Measurements from ENCODE around the gene C16orf74. TPM values are rescaled to one million over a fixed set of nuclear protein-coding genes. Genes with fewer than 3 reads are reported as not detected.

C16orf74 gene
- total RNA-seq, 1 donor from 2014 or later: 0.66 TPM

DNA sequence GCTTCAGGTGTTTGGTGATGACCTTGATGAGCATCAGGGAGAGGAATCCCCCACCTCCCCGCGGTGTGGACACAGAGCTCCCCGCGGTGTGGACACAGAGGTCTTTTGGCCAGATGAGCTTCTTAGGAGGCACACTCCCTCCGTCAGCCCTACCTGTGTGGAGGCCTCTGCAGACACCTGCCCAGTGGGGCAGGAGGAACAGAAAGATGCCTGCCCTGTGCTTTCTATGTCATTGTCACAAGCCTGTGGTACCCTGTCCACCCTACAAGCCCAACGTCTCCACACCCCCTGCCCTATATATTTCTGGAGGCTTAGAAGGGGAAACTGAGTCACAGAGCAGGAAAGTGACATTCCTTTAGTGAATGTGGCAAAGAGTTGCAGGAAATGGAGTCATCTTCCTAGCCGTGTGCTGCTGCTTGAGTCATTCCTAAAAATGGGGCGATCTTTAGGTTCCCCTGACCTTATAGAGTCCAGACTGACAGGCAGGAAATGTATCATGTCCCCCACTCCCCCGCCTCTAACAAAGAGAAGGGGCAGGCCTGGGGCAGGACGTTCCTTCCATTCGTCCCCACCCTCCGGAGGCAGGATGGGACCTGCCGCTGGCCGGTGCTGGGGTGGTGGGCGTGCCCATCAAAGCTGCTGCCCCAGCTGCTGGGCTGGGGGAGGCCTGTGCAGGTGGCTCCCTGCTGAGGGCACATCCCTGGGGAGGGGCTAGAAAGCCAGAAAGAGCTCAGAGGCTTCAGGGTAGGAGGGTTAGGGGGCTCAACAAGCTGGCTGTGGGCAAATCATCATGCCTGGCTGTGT, 1.0 kb upstream of the C16orf74 start:
- intact Hi-C loops (cut with micrococcal nuclease): no loop called here

DNA sequence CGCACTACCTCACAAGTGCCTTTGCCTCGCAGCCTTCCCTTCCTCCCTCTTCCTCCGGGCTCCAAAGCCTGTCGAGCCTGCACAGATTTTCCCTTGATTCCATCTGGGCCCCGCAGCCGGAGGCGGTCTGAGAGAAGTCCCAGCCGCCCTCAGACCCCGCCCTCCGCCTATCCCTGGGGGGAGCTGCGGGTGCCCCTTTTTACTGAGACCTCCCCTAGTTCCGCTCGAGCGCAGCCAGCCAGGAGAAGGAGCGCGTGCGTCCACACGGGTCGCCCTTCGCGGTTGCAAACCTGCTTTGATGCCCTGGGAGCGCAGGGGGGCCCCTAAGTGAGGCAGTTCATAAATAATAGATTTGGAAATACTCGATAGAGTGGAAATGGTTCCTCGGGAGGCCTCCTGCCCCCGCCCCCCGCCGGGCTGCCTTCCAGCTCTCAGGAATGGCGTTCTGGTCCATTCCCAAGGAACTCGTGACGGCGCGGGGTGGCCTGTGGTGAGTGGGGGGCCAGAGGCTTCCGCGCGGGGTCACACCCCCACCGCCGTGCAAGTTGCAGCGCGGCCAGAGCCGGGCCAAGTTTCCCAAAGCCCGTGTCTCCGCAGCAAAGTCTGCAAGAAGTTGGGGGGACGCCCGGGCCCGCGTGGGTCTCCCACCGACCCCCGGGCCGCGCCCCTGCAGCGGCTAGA, 610 bp downstream of the C16orf74 start:
- intact Hi-C loops (cut with micrococcal nuclease): no loop called here

DNA sequence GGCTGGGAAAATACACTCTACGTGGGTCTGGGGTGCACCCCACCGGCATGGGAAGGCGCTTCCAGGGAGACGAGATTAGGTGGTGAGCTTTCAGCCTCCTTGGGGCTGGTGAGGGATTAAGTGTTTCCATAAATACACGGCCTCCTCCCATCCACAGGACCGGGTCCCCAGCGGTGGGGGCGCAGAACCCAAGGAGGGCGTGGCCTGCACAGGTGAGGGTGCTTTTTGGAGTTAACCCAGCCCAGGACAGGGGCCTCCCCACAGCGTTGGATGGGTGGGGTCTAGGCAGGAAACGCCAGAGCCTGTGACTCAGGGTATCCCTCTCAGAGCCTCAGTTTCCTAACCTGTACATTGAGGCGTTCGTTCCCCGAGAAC, 1.1 kb downstream of the C16orf74 start:
- intact Hi-C loops (cut with micrococcal nuclease): no loop called here

DNA sequence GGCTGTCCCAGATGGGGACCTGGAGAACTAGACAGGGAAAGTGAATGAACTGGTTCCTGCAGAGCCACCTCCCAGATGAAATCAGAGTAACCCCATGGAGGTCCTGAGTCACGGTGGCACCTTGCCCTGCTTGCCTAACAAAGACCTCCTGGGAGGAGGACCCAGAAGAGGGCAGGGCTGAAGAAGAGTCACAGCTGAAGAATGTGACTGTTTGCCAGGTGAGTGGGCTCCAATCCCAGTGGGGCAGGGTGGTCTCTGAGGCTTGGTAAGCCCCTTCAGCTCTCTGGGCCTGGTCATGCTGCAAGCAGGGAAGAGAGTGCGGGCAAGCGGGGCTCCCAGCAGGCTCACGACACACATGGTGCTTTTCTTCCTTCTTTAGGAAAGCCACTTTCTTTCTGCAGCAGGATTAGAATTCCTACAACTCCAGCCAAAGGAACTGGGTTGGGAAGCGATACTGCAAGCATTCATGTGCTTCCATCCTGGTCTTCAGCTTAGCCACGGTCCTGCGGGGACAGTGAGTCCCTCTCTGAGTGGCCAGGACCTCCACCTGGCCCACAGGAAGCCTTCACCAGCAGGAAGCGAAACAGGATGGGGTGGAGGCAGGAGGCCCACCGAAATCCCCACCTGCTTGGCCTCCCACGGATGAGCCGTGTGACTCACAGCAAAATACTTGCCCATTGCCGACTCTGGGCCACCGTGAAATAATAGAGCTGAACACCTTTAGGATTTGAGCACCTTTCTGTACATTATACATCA, 4.3 kb downstream of the C16orf74 start:
- intact Hi-C loops (cut with micrococcal nuclease): no loop called here

DNA sequence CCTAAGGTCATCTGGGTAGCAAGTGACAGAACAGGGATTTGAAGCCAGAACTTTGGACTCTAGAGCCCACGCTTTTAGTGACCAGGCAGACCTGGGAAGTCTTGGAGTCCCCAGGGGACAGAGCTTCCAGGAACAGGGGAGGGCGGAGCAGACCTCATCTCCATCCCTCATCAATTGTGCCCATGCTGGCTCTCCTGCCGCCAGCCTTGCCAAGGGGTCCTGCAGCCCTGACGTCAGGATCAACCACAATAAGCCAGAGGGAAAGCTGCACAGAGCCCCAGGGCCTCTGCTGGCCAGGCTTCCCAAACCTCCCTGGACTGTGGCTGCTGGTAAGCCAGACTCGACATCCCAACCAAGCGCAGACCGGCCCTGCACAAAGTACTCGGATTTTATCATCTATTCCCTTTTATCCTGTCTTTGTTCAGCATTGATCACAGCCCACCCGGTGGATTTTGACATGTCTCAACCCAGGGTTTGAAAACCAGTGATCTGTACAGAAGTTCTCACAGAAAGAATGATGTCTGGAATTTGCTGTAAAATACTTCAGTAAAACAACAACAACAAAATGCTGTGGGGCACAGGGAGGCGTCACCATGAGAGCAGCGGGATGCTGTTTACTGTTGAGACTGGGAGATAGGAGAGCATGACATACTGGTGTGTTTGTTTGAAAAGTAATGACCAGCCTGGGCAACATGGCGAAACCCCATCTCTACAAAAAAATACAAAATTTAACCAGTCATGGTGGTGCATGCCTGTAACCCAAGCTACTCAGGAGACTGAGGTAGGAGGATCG, 11.8 kb downstream of the C16orf74 start:
- intact Hi-C loops (cut with micrococcal nuclease): no loop called here

DNA sequence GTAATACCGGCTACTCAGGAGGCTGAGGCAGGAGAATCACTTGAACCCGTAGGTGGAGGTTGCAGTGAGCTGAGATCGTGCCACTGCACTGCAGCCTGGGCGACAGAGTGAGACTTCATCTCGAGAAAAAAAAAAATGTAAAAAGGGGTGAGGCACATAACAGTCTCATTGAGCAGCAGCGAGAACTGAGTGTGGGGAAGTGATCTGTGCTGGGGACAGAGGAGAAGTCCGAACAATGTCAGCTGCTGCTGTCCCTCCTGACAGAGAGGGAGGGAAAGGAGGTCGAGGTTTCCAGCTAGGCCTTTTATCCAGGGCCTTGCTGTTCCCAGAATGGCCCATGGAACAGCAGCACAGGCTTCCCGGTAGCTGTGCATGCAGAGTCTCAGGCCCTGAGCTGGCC, 14.0 kb downstream of the C16orf74 start:
- intact Hi-C loops (cut with micrococcal nuclease): no loop called here

DNA sequence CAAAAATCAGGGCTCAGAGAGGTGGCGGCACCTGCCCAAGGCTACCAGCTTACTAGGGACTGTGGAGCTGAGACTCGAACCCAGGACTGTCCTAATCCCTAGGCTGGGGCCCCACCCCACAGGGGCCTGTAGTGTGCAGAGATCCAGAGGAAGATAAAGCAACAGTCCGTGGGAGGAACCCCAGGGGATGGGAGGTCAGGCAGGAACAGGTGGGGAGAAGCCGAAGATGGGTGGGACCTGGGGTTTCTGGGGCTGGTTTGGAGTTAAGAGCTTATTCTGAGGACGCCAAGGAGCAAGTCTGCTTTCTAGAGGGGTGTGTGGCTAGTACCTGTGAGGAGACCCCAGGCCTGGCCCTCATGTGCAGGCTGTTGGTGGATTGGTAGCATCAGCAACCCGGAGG, 14.9 kb downstream of the C16orf74 start:
- intact Hi-C loops (cut with micrococcal nuclease): no loop called here

DNA sequence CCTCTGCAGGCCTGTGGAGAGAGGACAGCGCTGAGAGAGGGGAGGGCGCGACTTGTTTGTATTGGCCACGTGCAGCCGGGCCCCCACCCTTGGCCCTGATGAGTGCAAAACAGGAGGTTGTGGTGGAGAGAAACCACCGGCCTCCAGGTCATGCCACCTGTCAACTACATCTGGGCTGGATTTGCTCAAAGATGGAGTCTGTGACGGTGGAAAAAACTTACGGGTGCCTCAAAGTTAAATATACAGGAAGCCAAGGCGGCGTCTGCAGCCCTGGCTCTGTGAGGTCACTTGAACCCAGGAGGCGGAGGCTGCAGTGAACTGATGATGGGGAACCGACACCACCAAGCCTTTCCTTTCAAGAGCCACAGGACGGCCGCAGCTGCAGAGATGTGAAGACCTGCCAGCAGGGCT, 15.7 kb downstream of the C16orf74 start:
- intact Hi-C loops (cut with micrococcal nuclease): no loop called here

DNA sequence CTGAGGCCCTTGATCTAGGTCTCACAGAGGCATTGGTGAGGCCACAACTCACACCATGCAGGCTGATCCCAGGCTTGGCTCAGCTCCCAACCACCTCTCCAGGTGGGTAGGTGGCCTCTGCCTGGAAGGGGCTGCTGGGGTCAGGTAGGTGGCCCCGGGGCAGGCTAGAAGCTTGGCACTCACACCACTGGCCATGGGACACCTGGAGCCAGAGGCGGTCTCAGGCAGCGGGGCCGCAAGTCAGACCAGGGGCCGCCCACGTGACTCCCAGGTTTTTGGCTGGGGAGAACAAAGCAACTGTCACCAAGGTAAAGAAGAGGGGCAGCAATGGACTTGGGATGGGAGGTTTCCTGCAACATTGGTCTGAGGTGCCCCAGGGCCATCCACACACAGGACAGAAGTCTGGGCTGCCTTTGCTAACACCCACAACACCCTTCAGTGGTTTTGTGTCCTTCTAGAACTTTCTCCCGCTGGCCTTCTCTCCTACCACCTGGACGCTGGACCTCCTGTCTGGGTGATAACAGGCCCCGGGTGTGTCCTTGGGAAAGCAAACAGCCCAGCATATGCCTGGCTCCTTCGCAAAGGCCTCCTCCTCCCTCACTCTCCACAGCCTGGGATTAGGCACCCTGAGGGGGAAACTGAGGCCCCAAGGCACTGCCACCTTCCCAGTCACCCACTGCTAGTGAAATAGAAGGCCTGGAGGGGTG, 16.4 kb downstream of the C16orf74 start:
- intact Hi-C loops (cut with micrococcal nuclease): no loop called here

DNA sequence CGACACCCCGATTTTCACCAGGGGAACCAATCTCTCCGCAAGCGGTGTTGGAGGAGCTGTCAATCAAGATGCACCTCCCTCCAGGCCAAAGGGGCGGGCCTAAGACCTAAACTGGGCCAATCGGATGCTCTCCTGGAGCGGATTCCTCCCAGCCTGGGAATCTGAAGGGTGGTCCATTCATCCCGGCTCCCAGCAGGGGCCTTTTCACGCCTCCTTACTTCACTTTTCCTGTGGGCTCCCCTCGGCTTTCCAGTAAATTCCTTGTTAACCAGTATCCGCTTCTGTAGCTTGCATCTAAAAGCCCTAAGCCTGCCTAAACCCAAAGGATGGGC, 17.1 kb downstream of the C16orf74 start:
- intact Hi-C loops (cut with micrococcal nuclease): no loop called here

DNA sequence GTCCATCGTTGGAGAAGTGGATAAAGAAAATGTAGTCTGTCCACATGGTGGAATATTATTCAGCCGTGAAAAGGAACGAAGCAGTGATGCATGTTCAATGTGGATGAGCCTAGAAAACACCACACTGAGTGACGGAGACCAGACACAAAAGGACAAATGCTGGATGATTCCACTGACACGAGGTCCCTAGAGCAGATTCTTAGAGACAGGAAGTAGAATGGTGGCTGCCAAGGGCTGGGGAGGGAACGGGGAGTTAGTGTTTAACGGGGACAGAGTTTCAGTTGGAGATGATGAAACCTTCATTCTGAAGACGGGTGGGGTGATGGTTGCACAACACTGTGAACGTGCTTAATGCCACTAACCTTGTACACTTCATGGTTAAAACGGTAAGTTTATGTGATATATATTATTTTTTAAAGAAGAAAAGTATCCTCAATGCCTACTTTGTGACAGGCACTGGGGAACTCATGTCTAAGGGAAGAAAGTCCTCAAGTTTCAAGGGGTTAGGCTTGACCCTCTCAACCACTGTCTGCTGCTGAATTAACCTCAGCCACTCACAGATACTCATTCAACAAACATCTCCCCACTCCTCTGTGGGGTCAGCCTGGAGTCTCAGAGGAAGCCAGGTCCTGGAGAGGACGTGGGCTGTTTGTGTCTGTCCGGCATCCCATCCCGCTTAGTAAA, 17.6 kb downstream of the C16orf74 start:
- intact Hi-C loops (cut with micrococcal nuclease): no loop called here

DNA sequence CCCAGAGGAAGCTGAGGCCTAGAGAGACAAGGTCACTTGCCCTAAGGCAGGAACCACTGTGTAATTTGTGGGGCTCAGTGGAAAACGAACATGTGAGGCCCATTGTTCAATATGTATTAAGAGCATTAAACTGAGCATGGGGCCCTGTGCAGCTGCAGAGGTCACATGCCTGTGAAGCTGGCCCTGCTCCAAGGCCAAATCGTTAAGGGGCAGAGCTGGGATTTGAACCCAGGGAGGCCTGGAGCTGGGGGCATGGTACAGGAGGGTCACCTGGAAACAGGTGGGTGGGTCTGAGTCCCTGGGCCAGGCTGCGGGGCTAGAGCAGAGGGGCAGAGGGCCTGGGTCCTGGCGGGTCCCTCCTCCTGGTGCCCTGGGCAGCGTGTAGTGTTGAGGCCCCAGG, 19.7 kb downstream of the C16orf74 start:
- intact Hi-C loops (cut with micrococcal nuclease): no loop called here

DNA sequence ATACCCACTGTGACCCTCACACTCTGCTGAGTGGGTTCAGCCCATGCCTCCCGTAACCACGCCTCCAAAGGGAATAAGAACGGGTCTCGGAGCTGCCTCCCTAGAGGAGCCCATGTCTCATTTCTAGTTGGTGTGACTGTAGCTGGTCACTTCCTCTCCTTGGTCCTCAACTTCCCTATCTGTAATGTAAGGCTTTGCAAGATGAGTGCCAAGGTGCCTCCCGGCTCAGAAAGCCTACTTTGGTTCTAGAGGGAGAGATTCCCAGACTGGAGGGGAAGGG, 20.8 kb downstream of the C16orf74 start:
- intact Hi-C loops (cut with micrococcal nuclease): no loop called here

DNA sequence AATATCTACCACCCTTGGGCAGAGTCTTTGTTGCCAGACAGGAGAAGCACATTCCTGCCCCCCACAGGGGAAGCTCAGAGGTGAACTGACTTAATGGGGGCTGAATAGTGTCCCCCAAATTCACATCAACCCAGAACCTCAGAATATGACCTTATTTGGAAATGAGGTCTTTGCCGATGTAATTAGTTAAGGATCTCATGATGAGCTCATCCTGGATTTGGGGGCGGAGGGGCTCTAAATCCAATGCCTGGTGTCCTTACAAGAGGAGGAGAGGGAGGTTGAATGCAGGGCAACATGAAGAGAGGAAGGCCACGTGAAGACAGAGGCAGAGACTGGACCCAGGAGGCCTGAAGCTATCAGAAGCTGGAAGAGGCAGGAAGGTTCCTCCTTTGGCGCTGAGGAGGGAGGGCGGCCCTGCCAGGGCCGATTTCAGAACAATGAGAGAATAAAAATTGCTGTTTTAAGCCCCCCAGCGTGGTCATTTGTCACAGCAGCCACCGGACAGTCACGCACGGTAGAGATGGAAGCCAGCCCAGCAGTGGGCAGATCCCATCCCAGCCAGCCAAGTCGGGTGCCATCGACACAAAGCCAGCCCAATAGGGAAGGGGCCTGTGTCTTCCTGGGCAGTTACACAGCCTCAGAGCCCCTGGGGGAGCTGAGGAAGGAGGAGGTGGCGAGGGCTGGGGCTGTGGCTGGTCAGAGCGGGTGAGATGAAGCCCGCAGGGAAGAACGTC, 21.3 kb downstream of the C16orf74 start:
- intact Hi-C loops (cut with micrococcal nuclease): no loop called here

DNA sequence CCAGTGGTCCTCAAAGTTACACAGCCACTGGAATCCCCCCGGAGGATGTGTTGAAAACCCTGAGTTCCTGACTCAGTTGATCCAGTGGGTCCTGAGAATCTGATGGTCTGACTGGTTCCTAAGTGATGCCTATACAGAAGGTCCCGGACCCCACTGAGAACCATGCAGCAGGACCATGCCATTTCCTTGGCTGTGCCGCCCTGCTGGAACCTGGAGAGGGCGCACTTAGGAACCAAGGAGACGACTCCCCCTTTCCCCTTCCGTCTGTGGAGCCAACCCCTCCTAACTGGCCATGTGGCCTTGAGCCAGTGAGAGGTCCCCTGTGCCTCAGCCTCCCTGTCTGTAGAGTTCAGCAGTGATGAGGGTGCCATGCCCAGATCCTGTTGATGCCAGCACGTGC, 22.0 kb downstream of the C16orf74 start:
- intact Hi-C loops (cut with micrococcal nuclease): no loop called here

DNA sequence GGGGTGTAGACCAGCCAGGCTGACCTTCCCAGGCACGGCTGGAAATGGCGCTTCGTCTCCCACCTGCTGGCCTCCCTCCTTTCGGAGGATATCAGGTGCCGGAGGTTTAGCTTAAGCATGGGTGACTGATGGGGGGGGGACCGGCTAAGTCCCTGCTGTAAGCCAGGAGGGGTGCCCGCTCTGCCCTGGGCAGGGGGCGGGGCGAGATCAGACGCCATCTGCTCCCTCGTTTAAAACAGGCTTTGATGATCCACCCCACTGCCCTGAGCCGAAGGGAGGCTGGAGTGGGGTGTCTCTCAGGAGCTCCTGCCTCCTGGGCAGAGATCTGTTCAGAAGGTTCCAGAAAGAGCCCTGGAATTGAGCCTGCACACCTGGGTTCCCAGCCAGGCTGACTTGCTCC, 26.0 kb downstream of the C16orf74 start:
- intact Hi-C loops (cut with micrococcal nuclease): no loop called here

DNA sequence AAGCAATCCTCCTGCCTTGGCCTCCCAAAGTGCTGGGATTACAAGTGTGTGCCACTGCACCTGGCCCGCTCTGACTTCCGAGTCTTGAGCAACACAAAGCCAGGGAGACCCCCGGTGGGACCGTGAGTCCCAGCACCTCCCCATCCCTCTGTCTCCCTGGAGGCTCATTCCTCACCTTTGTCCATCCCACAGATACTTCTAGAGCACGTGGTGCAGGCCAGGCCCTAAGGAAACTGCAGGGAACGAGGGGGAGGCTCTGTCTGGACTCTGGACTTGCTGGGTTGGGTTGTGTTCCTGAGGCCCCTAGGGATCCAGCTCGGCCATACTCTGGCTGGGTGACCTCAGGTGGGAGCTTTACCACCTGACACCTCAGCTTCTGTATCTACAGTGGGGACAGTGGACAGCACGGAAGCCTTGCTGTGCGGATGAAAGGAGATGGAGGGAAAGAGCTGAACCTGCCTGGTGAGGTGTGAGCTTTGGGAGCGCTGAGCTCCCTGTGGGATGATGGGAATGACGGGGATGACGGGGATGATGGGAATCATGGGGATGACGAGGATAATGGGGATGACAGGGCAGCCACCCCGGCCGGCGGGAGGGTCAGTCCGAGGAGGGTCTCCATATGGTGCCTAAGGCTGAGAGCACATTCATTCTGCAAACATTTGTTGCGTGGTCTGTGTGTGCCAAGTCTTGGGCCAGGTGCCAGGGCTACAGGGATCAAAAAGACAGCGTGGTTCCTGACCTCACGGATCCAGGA, 26.6 kb downstream of the C16orf74 start:
- intact Hi-C loops (cut with micrococcal nuclease): no loop called here

DNA sequence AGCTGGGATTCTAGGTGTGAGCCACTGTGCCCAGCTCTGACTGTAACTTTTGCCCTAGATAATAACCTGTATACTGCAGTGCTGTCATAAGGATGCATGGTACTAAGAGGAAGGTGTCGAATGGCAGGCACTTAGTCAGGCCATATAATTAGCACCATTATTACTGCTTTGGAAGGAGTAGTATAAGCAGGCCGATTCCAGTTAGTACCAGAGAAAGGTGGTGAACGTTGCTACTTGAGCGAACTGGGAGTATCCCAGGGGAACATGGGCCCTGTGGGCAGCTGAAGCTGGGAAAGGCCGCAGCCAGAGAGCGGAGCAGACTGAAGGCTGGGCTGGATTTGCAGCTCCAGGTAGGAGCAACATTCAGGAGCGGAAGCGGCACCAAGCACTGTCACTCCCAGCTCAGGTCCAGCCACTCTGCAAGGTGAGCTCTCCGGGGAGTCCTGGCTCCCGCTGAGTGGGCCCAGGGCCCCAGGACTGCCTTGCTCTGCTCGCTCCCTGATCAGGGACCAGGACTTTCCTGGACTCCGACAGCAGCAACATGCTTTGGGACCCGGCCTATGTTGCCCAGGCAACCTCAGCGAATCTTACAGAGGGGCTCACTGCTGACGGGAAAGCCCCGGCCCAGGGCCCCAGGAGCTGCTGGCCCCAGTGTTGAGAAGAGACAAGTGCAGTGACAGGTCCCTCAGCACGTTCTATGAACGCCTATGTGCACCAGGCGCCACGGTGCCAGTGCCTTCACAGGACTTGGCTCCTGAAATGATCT, 28.6 kb downstream of the C16orf74 start:
- intact Hi-C loops (cut with micrococcal nuclease): no loop called here

DNA sequence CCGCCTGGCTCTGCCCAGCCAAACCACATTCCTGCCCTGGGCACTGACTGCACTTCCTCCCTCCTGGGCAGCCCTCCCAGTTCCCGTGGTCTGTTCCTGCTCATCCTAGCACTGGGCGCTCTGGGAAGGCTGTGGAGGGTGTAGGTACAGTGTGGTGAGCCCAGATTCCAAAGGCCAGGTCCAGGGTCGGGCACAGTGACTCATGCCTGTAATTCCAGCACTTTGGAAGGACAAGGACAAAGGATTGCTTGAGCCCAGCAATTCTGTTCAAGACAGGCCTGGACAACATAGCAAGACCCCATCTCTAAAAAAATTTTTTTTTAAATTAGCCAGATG, 30.6 kb downstream of the C16orf74 start:
- intact Hi-C loops (cut with micrococcal nuclease): no loop called here
